IPS DF 6.9 (cell line): Measurements from ENCODE around the gene GALNT17.

ENCODE experiments used
- DNase-seq: peaks from one replicate; pipeline ENCODE4 v3.0.0-alpha.2; 2013; ENCODE audit warnings: low read depth, low spot score
- H3K27ac ChIP-seq: one replicate; pipeline ENCODE4 v1.5.1; 2013; ENCODE audit warnings: low read length, control low read depth
- H3K27me3 ChIP-seq: 2 replicates; pipeline ENCODE4 v1.6.1; 2013; ENCODE audit warnings: mild to moderate bottlenecking, low read length; ENCODE audit not compliant: control insufficient read depth, insufficient read depth
- H3K36me3 ChIP-seq: 2 replicates; pipeline ENCODE4 v1.6.1; 2013; ENCODE audit warnings: low read length; ENCODE audit not compliant: control insufficient read depth, insufficient read depth
- H3K4me1 ChIP-seq: 2 replicates; pipeline ENCODE4 v1.6.1; 2013; ENCODE audit warnings: low read length; ENCODE audit not compliant: control insufficient read depth, insufficient read depth
- H3K4me3 ChIP-seq: 2 replicates; pipeline ENCODE4 v1.5.1; 2013; ENCODE audit warnings: mild to moderate bottlenecking, low read length
- H3K9me3 ChIP-seq: 2 replicates; pipeline ENCODE4 v1.6.1; 2013; ENCODE audit warnings: low read length, inconsistent platforms; ENCODE audit not compliant: control insufficient read depth, insufficient read depth
- WGBS: extraction: QIAGEN DNeasy Blood & Tissue Kit; methylation state at CpG from one replicate; pipeline ENCODE4 v1.1.7; 2013; ENCODE audit warnings: mixed read lengths, missing lambda C conversion rate; ENCODE audit not compliant: insufficient read length, insufficient coverage; 5-methylcytosine and 5-hydroxymethylcytosine counted together

The GALNT17 gene

GRCh38 chr7:71601851-71602250 lies 469.9 kb downstream of the GALNT17 start:
- H3K9me3 ChIP-seq, result no peaks in the 10 kb centered on the region
- DNase-seq, result no peak
- WGBS, result no CpG with 5 or more reads among the region's 6 CpGs
- H3K4me3 ChIP-seq, result no peak overlapping the region
- no peak overlapping the region for H3K27ac ChIP-seq
- H3K4me1 ChIP-seq, result no peaks in the 10 kb centered on the region
- no peaks in the 10 kb centered on the region for H3K27me3 ChIP-seq
- H3K36me3 ChIP-seq, result no peaks in the 10 kb centered on the region

- H3K4me3 ChIP-seq, result no peak overlapping the region
- H3K27ac ChIP-seq, result no peak overlapping the region
- no peaks in the 10 kb centered on the region for H3K36me3 ChIP-seq
- no CpG with 5 or more reads among the region's 9 CpGs for WGBS
- H3K9me3 ChIP-seq, result no peaks in the 10 kb centered on the region
- no peak for DNase-seq
- no peaks in the 10 kb centered on the region for H3K4me1 ChIP-seq
- H3K27me3 ChIP-seq, result no peaks in the 10 kb centered on the region
Measured at GRCh38 chr7:71604818-71605414, 473.0 kb downstream of the GALNT17 start.

- WGBS, result no CpG with 5 or more reads among the region's 2 CpGs
- Histone ChIP-seq H3K27ac (no peak overlapping the region), H3K4me3 (no peak overlapping the region), H3K27me3 (no peaks in the 10 kb centered on the region), H3K9me3 (no peaks in the 10 kb centered on the region), H3K4me1 (0 out of 2 replicates have a peak, but pooled peaks cover 1% of the 10 kb centered on the region), H3K36me3 (no peaks in the 10 kb centered on the region)
- no peak for DNase-seq
Measured at GRCh38 chr7:71611986-71612385, 480.0 kb downstream of the GALNT17 start.

GRCh38 chr7:71612911-71613310 lies 481.0 kb downstream of the GALNT17 start:
- DNase-seq, result no peak
- H3K27ac ChIP-seq, result no peak overlapping the region

GRCh38 chr7:71613313-71613712 lies 481.4 kb downstream of the GALNT17 start:
- DNase-seq, result no peak
- H3K4me1 ChIP-seq, result 0 out of 2 replicates have a peak, but pooled peaks cover 1% of the 10 kb centered on the region
- H3K36me3 ChIP-seq, result no peaks in the 10 kb centered on the region
- H3K4me3 ChIP-seq, result no peak overlapping the region
- no peak overlapping the region for H3K27ac ChIP-seq
- H3K27me3 ChIP-seq, result no peaks in the 10 kb centered on the region
- no CpG with 5 or more reads among the region's 3 CpGs for WGBS
- no peaks in the 10 kb centered on the region for H3K9me3 ChIP-seq

More at GRCh38 chr7:71612911-71613310, 481.0 kb downstream of the GALNT17 start:
- Histone ChIP-seq H3K4me3 (no peak overlapping the region), H3K4me1 (0 out of 2 replicates have a peak, but pooled peaks cover 1% of the 10 kb centered on the region), H3K27me3 (no peaks in the 10 kb centered on the region), H3K9me3 (no peaks in the 10 kb centered on the region), H3K36me3 (no peaks in the 10 kb centered on the region)
- no CpG with 5 or more reads among the region's 6 CpGs for whole genome bisulfite sequencing

- H3K4me1 ChIP-seq, result 0 out of 2 replicates have a peak, but pooled peaks cover 1% of the 10 kb centered on the region
- WGBS, result no CpG with 5 or more reads among the region's 5 CpGs
Measured at GRCh38 chr7:71615017-71615416, 483.1 kb downstream of the GALNT17 start.

GRCh38 chr7:71616217-71616616 lies 484.3 kb downstream of the GALNT17 start:
- no peak for DNase-seq

More at GRCh38 chr7:71615017-71615416, 483.1 kb downstream of the GALNT17 start:
- no peak overlapping the region for H3K27ac ChIP-seq
- H3K36me3 ChIP-seq, result no peaks in the 10 kb centered on the region
- no peaks in the 10 kb centered on the region for H3K27me3 ChIP-seq
- H3K4me3 ChIP-seq, result no peak overlapping the region
- H3K9me3 ChIP-seq, result no peaks in the 10 kb centered on the region
- DNase-seq, result no peak

GRCh38 chr7:71618278-71618677 lies 486.3 kb downstream of the GALNT17 start:
- WGBS, result no CpG with 5 or more reads among the region's 2 CpGs
- no peak overlapping the region for H3K27ac ChIP-seq

More at GRCh38 chr7:71616217-71616616, 484.3 kb downstream of the GALNT17 start:
- Histone ChIP-seq H3K4me3 (no peak overlapping the region), H3K4me1 (0 out of 2 replicates have a peak, but pooled peaks cover 1% of the 10 kb centered on the region), H3K36me3 (no peaks in the 10 kb centered on the region), H3K27ac (no peak overlapping the region), H3K9me3 (no peaks in the 10 kb centered on the region), H3K27me3 (no peaks in the 10 kb centered on the region)
- no CpG with 5 or more reads among the region's 3 CpGs for WGBS

GRCh38 chr7:71625545-71625944 lies 493.6 kb downstream of the GALNT17 start:
- Histone ChIP-seq H3K4me3 (no peak overlapping the region), H3K9me3 (no peaks in the 10 kb centered on the region), H3K36me3 (no peaks in the 10 kb centered on the region), H3K27me3 (no peaks in the 10 kb centered on the region), H3K27ac (no peak overlapping the region), H3K4me1 (no peaks in the 10 kb centered on the region)
- WGBS, result no CpG with 5 or more reads among the region's 4 CpGs
- no peak for DNase-seq

More at GRCh38 chr7:71618278-71618677, 486.3 kb downstream of the GALNT17 start:
- no peak for DNase-seq
- Histone ChIP-seq H3K4me3 (no peak overlapping the region), H3K27me3 (no peaks in the 10 kb centered on the region), H3K9me3 (no peaks in the 10 kb centered on the region), H3K4me1 (0 out of 2 replicates have a peak, but pooled peaks cover 1% of the 10 kb centered on the region), H3K36me3 (no peaks in the 10 kb centered on the region)

- Histone ChIP-seq H3K36me3 (no peaks in the 10 kb centered on the region), H3K27ac (no peak overlapping the region), H3K27me3 (no peaks in the 10 kb centered on the region), H3K4me1 (no peaks in the 10 kb centered on the region), H3K9me3 (no peaks in the 10 kb centered on the region), H3K4me3 (no peak overlapping the region)
- DNase-seq, result no peak
- no CpG with 5 or more reads among the region's 1 CpG for WGBS
Measured at GRCh38 chr7:71626206-71626605, 494.3 kb downstream of the GALNT17 start.

- H3K36me3 ChIP-seq, result no peaks in the 10 kb centered on the region
- no peak overlapping the region for H3K4me3 ChIP-seq
- no peak overlapping the region for H3K27ac ChIP-seq
- no peak for DNase-seq
- no peaks in the 10 kb centered on the region for H3K9me3 ChIP-seq
- no CpG with 5 or more reads among the region's 7 CpGs for WGBS
- 0 out of 2 replicates have a peak, but pooled peaks cover 2% of the 10 kb centered on the region for H3K4me1 ChIP-seq
- no peaks in the 10 kb centered on the region for H3K27me3 ChIP-seq
Measured at GRCh38 chr7:71627651-71628050, 495.7 kb downstream of the GALNT17 start.
